NCI-H226 (cell line): ENCODE data around the gene FABP3.

Experiments used
- DNase-seq: peaks from one replicate; pipeline ENCODE4 v3.0.0-alpha.2; 2015

The FABP3 gene

GRCh38 chr1:31373056-31373896, at the start of gene FABP3:
TSS of gene FABP3 (minus strand) at chr1:31373076. CDS start at chr1:31373014, 62 bp downstream.
- DNase-seq: no peak

- DNase-seq: no peak
Observed at GRCh38 chr1:31421371-31422040, 48.6 kb upstream of the FABP3 start.

- DNase-seq: no peak
Observed at GRCh38 chr1:31420716-31421115, 47.8 kb upstream of the FABP3 start.

GRCh38 chr1:31418626-31419323, 45.9 kb upstream of the FABP3 start:
- no peak for DNase-seq

- no peak for DNase-seq
Observed at GRCh38 chr1:31417148-31417547, 44.3 kb upstream of the FABP3 start.

GRCh38 chr1:31416101-31416736, 43.3 kb upstream of the FABP3 start:
- no peak for DNase-seq

GRCh38 chr1:31415658-31416057, 42.8 kb upstream of the FABP3 start:
- no peak for DNase-seq

- peak; percentile 60 for DNase-seq
Observed at GRCh38 chr1:31414980-31415370, 42.1 kb upstream of the FABP3 start.

- no peak for DNase-seq
Observed at GRCh38 chr1:31413405-31414001, 40.6 kb upstream of the FABP3 start.

- no peak for DNase-seq
Observed at GRCh38 chr1:31412732-31413404, 40.0 kb upstream of the FABP3 start, which contains the start of gene SERINC2. TSS of gene SERINC2 (plus strand) at chr1:31413213. CDS start at chr1:31413266, 53 bp downstream.

GRCh38 chr1:31412205-31412604, 39.3 kb upstream of the FABP3 start:
- DNase-seq: no peak

- no peak for DNase-seq
Observed at GRCh38 chr1:31410871-31411270, 38.0 kb upstream of the FABP3 start.

- DNase-seq: no peak
Observed at GRCh38 chr1:31409946-31410858, 37.3 kb upstream of the FABP3 start.

GRCh38 chr1:31408788-31409318, 36.0 kb upstream of the FABP3 start:
- DNase-seq: no peak

GRCh38 chr1:31407029-31407626, 34.3 kb upstream of the FABP3 start:
- DNase-seq: no peak

- DNase-seq: no peak
Observed at GRCh38 chr1:31405578-31406245, 32.8 kb upstream of the FABP3 start.

GRCh38 chr1:31401241-31401640, 28.4 kb upstream of the FABP3 start:
- no peak for DNase-seq

- DNase-seq: no peak
Observed at GRCh38 chr1:31400393-31400792, 27.5 kb upstream of the FABP3 start.

GRCh38 chr1:31399976-31400375, 27.1 kb upstream of the FABP3 start:
- DNase-seq: no peak

GRCh38 chr1:31398246-31398645, 25.4 kb upstream of the FABP3 start:
- DNase-seq: no peak
